Measurements from ENCODE around the gene DAPP1. TPM values are rescaled to one million over a fixed set of nuclear protein-coding genes. Genes with fewer than 3 reads are reported as not detected.

The DAPP1 gene
- total RNA-seq, 1 donor = not detected

DNA sequence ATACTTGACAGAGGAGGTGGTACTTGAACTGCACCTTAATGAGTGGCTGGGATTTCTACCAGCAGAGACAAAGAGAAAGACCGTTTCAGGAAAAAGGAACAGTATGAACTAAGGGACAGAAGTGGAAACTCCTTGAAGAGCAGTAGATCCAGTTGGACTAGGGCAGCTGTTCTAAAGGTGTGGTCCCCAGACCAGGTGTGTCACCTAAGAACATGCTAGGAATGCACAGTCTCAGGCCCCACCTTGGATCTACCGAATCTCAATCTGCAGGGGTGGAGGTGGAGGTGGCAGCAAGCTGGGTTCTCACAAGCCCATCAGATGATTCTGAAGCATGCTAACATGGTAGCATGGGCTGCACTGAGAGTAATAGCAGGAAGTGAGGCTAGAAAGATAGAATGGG lies 22.3 kb downstream of the DAPP1 start:
- TF ChIP-seq, protein P1, sequence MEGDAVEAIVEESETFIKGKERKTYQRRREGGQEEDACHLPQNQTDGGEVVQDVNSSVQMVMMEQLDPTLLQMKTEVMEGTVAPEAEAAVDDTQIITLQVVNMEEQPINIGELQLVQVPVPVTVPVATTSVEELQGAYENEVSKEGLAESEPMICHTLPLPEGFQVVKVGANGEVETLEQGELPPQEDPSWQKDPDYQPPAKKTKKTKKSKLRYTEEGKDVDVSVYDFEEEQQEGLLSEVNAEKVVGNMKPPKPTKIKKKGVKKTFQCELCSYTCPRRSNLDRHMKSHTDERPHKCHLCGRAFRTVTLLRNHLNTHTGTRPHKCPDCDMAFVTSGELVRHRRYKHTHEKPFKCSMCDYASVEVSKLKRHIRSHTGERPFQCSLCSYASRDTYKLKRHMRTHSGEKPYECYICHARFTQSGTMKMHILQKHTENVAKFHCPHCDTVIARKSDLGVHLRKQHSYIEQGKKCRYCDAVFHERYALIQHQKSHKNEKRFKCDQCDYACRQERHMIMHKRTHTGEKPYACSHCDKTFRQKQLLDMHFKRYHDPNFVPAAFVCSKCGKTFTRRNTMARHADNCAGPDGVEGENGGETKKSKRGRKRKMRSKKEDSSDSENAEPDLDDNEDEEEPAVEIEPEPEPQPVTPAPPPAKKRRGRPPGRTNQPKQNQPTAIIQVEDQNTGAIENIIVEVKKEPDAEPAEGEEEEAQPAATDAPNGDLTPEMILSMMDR (IDR thresholded peaks at IDR 0.05; ENCODE audit: insufficient read depth, low read length) = no peak
- no peak for DNase-seq (ENCODE audit: low read depth)
- no peak overlapping the region for H3K4me3 ChIP-seq (ENCODE audit: low read depth, low read length)

DNA sequence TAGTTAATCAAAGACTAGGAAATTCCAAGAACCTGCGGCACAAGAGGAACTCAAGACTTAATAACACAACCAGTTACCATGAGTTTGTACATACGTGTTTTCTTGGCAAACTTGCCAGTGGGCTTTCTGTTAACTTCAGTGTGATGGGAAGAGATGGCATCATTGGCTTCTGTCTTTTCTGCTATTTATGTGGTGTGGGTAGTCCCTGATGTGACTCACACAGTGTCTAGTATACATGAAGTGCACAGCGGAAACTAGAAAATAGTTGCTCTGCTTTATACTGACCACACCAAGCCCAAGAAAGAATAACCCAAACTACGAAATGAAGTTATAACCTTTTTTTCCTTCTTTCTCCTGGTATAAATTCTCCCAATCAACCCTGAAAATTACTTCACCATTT lies 24.5 kb downstream of the DAPP1 start:
- H3K4me3 ChIP-seq (ENCODE audit: low read depth, low read length) = no peak overlapping the region
- TF ChIP-seq, protein P1 (IDR thresholded peaks at IDR 0.05; ENCODE audit: insufficient read depth, low read length) = no peak

DNA sequence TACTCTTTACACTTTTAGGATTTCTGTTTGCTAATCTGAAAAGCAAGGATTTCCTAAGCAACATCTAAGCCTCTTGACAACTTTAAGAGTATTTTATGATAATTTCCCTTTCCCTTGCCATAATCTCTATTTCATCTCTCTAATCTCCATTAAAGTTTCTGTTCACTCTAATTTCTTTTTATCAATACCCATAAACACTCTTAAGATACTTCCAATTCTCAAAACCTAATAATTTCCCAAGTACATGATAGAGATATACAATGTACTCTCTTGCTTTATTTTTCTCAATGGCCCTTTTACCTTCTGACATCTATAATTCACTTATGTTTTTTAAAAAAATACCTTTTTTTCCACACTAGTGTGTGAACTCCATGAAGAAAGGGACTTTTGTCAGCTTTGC lies 26.8 kb downstream of the DAPP1 start:
- no peak overlapping the region for H3K4me3 ChIP-seq (ENCODE audit: low read depth, low read length)
- TF ChIP-seq, protein P1 (IDR thresholded peaks at IDR 0.05; ENCODE audit: insufficient read depth, low read length) = no peak
- no peak for DNase-seq (ENCODE audit: low read depth)

More for the DNA sequence above, 24.5 kb downstream of the DAPP1 start:
- no peak for DNase-seq (ENCODE audit: low read depth)

DNA sequence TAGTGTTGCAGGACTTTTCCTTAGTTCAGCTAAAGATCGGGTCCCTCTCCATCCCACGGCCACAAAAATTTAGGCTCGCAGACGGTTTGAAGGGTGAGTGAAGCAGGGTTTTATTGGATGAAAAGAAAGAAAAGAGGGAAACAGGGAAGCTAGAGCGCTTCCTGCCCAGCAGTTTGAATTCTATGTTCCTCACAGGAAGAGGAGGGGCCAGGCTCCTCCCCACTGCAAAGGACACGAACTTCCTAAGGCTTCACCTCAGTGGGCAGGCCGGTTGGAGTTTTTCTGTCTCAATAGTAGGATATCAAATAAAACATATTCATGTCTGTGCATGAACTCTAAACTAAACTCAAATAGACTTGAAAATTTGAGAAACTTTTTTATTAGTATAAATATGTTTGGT lies 27.4 kb downstream of the DAPP1 start:
- DNase-seq (ENCODE audit: low read depth) = no peak
- H3K4me3 ChIP-seq (ENCODE audit: low read depth, low read length) = no peak overlapping the region
- TF ChIP-seq, protein P1 (IDR thresholded peaks at IDR 0.05; ENCODE audit: insufficient read depth, low read length) = no peak

DNA sequence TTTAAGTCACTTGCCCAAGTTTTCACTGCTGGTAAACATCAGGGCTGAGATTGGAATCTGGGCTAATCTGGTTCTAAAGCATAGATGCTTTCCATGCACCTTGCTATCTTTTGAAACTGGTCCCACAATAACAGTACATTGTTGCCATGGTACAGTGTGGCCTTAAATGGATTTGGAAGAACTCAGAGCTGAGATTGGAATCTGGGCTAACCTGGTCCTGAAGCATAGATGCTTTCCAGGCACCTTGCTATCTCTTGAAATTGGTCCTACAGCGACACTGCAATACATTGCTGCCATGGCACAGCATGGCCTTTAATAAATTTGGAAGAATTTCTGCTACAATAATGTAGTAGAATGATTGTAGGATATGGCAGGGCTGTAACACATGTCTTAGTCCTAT lies 28.6 kb downstream of the DAPP1 start:
- TF ChIP-seq, protein P1 (IDR thresholded peaks at IDR 0.05; ENCODE audit: insufficient read depth, low read length) = no peak
- H3K4me3 ChIP-seq (ENCODE audit: low read depth, low read length) = no peak overlapping the region
- no peak for DNase-seq (ENCODE audit: low read depth)

DNA sequence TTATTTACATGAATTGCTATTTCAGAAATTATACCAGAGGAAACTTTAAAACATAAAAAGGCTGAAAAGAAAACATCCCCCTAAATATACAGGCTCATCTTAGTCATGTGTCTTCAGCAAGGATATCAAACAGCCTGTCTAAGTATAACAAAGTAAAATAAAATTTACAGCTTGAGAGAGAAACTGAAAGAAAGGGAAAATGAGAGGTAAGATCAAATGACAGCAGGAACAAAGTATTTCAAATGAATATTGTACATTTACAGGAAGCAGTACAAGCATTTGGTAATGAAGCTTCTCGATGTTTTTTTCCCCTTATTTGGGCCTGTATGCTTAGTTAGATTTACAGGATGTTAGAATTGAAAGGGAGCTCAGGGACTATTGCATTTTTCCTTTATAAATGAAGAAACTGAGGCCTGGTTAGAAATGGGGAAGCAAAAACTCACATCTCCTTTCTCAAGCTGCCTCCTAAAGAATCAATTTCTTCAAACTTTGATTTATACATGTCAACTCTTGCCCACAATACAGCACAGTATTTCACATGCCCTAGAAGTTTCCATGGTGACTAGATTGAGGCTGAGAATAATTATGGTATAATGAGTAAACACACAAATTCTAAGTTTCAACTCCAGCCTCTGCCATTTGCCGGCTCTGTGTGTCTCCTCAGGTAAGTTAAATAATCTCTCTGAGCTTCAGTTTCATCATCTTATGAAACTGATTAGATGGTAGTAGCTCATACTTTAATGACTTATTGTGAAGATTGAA lies 29.3 kb downstream of the DAPP1 start:
- H3K4me3 ChIP-seq (ENCODE audit: low read depth, low read length) = no peak overlapping the region
- no peak for DNase-seq (ENCODE audit: low read depth)
- TF ChIP-seq, protein P1 (IDR thresholded peaks at IDR 0.05; ENCODE audit: insufficient read depth, low read length) = no peak

DNA sequence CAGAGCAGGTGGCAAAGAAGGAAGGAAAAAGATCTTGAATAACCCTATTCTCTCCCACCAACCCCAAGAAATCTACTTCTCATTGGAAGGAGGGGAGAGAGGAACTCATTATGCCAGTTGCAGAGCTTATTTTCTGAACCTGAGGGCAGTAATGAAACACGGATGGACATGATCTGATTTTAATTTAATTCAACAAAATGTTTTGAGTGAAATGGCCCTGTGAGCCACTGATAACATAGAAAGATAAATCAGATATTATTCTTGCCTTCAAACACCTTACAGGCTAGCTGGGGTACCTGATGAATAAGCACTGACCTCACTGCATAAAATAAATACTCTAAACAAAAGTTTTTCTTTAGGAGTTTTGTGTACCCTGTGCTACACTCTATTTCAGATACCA lies 30.3 kb downstream of the DAPP1 start:
- H3K4me3 ChIP-seq (ENCODE audit: low read depth, low read length) = no peak overlapping the region
- TF ChIP-seq, protein P1 (IDR thresholded peaks at IDR 0.05; ENCODE audit: insufficient read depth, low read length) = no peak
- no peak for DNase-seq (ENCODE audit: low read depth)
